HG02798 (cell line): ENCODE measurements around the gene KISS1.
"Not testable (repeated sequence)": the region's sequence is repeated elsewhere in the genome, so short reads cannot be mapped to it uniquely, and the experiment has no call there.

ENCODE experiments used
- ATAC-seq: cut with Tn5 transposase; IDR thresholded peaks from one replicate; pipeline ENCODE4 v1.9.1; 2021; ENCODE audit warnings: mild to moderate bottlenecking; ENCODE audit not compliant: unreplicated experiment, poor library complexity

The KISS1 gene

GRCh38 chr1:204196068-204196795, at the start of gene KISS1:
TSS of gene KISS1 (minus strand) at chr1:204196491. CDS start at chr1:204192876, 3,615 bp downstream.
- no peak for ATAC-seq

GRCh38 chr1:204242920-204243319, 46.6 kb upstream of the KISS1 start:
- ATAC-seq: no peak

GRCh38 chr1:204241914-204242313, 45.6 kb upstream of the KISS1 start:
- ATAC-seq: no peak

GRCh38 chr1:204241050-204241449, 44.8 kb upstream of the KISS1 start:
- no peak for ATAC-seq

- no peak for ATAC-seq
These were observed 43.9 kb upstream of the KISS1 start for GRCh38 chr1:204240233-204240632.

GRCh38 chr1:204239401-204239800, 43.1 kb upstream of the KISS1 start:
- not testable (repeated sequence) for ATAC-seq

- ATAC-seq: not testable (repeated sequence)
These were observed 42.2 kb upstream of the KISS1 start for GRCh38 chr1:204238520-204238919.

- not testable (repeated sequence) for ATAC-seq
These were observed 41.2 kb upstream of the KISS1 start for GRCh38 chr1:204237515-204237914.

- no peak for ATAC-seq
These were observed 36.2 kb upstream of the KISS1 start for GRCh38 chr1:204232526-204232925.

- no peak for ATAC-seq
These were observed 33.9 kb upstream of the KISS1 start for GRCh38 chr1:204230211-204230610.

GRCh38 chr1:204228896-204229295, 32.6 kb upstream of the KISS1 start:
- ATAC-seq: no peak

GRCh38 chr1:204227996-204228785, 31.9 kb upstream of the KISS1 start:
- ATAC-seq: no peak

GRCh38 chr1:204227351-204227750, 31.1 kb upstream of the KISS1 start:
- ATAC-seq: no peak

- ATAC-seq: no peak
These were observed 29.8 kb upstream of the KISS1 start for GRCh38 chr1:204225841-204226735.

GRCh38 chr1:204224655-204225054, 28.4 kb upstream of the KISS1 start:
- ATAC-seq: no peak

GRCh38 chr1:204223129-204223860, 27.0 kb upstream of the KISS1 start:
- ATAC-seq: no peak

- no peak for ATAC-seq
These were observed 26.4 kb upstream of the KISS1 start for GRCh38 chr1:204222764-204223055.

- ATAC-seq: no peak
These were observed 25.9 kb upstream of the KISS1 start for GRCh38 chr1:204222006-204222763.

GRCh38 chr1:204221271-204221670, 25.0 kb upstream of the KISS1 start:
- no peak for ATAC-seq
